GM12865 (cell line): ENCODE results near the gene ZXDC.

ENCODE experiments used
- DNase-seq: peaks from one replicate; pipeline ENCODE4 v3.0.0; 2010; ENCODE audit warnings: low read depth
- H3K4me3 ChIP-seq: 2 replicates; pipeline ENCODE4 v1.5.1; 2011; ENCODE audit warnings: mild to moderate bottlenecking, low read depth, low read length, control low read depth
- TF ChIP-seq, protein P1 (sequence below): IDR thresholded peaks from 2 replicates; pipeline ENCODE4 v1.5.1; 2011; ENCODE audit warnings: low read length, control low read depth, low read depth, inconsistent platforms; ENCODE audit not compliant: insufficient read depth; ENCODE audit errors: missing control alignments

Gene ZXDC

DNA sequence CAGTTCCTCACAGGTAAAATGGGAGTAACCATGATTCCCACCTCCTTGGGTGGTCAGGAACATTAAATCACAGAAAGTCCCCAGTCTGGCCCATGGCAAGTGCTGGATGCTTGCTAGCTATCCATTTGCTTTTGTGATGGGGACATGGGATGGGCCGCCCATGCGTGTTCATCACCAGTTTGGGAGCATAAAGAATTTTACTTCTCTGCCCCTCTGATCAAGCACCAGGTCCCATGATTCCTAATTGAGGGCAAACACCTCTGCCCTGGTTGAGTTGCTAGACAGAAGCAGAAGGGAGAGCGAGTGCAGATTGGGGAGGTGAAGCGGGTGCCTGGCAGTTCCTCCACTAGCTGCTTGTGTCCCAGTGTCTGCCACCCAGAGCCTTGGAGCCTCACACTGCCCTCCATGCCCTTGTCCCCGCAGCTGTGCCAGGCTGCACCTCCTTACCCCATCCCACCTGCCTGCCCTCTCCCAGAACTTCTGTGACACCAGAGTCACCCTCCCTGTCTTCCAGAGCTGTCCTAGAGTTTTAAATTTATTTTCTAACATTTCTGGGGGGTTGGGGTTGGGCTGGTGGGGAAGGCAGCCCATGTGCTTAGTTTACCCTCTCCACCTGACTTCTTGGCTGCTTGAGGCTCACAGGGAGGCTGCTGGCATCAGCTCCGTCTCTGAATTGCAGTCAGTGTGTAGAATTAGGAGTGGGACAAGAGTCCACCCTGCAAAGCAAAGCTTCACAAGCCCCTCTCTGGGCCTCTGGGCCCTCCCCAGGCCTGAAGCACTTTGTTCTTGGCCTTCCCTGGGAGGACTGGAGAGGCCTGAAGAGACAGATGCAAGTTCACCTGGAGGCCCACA is 62.6 kb downstream of the ZXDC start:
- H3K4me3 ChIP-seq, result no peak overlapping the region
- TF ChIP-seq, protein P1, sequence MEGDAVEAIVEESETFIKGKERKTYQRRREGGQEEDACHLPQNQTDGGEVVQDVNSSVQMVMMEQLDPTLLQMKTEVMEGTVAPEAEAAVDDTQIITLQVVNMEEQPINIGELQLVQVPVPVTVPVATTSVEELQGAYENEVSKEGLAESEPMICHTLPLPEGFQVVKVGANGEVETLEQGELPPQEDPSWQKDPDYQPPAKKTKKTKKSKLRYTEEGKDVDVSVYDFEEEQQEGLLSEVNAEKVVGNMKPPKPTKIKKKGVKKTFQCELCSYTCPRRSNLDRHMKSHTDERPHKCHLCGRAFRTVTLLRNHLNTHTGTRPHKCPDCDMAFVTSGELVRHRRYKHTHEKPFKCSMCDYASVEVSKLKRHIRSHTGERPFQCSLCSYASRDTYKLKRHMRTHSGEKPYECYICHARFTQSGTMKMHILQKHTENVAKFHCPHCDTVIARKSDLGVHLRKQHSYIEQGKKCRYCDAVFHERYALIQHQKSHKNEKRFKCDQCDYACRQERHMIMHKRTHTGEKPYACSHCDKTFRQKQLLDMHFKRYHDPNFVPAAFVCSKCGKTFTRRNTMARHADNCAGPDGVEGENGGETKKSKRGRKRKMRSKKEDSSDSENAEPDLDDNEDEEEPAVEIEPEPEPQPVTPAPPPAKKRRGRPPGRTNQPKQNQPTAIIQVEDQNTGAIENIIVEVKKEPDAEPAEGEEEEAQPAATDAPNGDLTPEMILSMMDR, result no peak

DNA sequence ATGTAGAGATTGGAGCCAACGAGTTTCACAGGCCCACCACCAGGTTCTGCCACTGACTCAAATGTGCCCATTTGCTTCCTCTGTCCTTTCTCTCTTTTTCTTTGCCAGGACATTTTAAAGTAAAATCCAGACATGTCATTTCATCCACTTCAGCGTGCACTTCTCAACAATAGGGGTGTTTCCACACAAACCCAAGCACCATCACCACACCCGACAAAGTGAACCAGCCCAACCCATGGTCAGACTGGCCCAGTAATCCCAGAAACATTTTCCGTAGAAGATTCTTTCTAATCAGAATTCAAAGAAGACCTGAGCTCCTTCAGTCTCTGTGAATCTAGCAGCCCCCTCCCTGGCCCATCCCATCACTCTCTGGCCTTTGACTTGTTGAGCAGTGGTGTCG is 67.6 kb downstream of the ZXDC start:
- no peak for DNase-seq
- TF ChIP-seq, protein P1, result no peak
- H3K4me3 ChIP-seq, result no peak overlapping the region

More for the DNA sequence above, 62.6 kb downstream of the ZXDC start:
- DNase-seq, result no peak

DNA sequence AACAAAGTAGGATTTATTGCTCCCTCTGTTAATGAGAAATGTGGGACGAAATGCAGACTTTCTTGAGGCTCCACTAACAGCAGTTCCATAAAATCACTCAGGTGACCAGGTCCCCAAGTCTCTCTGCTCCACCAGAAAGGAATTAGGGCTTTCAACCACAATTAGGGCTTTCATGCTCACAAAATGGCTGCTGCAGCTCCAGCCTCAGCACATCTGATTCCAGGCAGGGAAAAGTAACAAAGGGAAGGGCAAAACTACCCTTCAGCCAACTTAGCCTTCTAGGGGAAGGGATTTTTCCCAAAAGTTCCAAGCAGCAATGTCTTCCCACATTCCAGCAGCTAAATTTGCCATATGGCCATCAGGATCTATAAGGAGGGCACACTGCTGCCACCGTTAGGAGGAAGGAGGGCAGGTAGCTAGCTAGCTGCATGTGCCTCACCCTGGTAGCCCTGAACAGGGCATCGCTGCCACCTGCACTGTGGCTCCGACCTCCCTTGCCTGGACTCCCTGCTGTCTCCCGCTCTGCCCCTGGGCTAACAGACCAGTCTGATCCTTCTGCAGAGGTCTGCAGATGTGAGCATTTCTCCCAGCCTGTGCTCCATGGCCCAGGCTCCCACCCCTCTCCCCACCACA is 68.2 kb downstream of the ZXDC start:
- DNase-seq, result no peak

DNA sequence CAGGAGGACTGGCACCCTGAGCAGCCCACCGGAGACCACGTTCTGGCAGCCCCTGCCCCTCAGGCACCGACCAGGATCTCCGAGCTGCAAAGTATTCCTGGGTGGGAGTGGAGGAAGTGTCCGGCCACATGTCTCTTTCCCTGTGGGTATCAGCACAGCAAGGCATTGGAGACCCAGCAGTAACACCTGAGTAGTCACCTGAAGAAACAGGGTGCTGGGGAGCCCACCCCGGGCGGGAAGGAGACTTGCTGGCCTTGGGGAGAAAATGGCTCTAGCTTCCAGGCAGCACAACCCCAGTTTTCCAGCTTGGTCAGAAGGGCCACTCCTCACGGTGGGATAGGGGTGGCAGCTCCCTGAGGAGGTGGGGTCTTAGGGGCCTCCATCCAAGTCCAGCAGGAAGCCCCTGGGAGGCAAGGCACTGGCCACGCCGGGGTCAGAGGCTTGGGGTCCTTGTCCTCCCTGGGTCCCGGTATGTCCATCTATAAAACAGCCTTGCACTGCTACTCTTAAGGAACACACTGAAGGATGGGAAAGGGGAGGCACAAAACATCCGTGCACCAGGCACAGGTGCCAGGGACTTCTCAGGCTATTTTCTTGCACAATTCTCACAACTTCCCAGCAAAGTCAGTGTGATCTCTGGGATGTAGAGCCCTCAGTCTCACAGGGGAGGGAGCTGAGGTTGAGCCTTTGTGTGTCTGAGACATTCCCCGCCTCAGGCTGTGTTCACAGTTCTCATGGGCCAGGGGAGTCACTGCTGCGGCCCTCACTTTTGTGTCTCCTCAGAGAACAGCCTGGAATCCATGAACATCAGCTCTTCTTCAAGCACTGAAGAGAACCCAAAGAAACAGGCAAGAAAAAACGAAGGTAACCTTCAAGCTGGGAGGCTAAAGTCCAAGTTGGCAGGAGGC is 69.0 kb downstream of the ZXDC start:
- DNase-seq, result no peak
- TF ChIP-seq, protein P1, result no peak
- H3K4me3 ChIP-seq, result no peak overlapping the region

More for the DNA sequence above, 68.2 kb downstream of the ZXDC start:
- H3K4me3 ChIP-seq, result no peak overlapping the region
- TF ChIP-seq, protein P1, result no peak

DNA sequence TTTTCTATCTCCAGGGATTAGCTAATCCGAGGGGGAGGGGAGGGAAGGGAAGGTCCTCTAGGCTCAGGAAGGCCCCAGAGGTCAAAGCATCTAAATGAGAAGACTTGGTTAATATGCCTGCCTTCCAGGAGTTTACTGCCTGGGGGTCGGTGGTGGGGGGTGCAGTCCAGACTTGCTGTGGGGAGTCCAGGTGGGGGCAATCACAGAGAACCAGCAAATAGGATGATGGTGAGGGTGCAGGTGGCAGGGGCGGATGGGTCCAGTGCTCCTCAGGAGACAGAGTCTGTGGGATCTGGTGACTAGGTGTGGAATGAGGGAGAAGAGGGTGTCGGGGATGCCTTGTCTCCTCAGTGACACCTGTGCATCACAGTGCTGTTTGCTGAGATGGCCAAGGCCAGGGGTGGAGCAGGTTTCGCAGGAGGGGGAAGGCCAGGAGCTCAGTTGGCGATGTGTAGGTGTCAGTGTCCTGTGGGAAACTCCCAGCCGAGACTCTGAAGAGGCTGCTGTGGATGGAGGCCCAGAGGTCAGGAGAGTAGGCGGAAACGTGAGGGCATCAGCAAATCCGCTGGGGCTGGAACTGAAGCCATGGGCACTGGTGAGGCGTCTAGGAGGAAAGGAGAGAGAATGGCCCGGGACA is 72.9 kb downstream of the ZXDC start:
- DNase-seq, result no peak
- no peak overlapping the region for H3K4me3 ChIP-seq
- TF ChIP-seq, protein P1, result no peak

DNA sequence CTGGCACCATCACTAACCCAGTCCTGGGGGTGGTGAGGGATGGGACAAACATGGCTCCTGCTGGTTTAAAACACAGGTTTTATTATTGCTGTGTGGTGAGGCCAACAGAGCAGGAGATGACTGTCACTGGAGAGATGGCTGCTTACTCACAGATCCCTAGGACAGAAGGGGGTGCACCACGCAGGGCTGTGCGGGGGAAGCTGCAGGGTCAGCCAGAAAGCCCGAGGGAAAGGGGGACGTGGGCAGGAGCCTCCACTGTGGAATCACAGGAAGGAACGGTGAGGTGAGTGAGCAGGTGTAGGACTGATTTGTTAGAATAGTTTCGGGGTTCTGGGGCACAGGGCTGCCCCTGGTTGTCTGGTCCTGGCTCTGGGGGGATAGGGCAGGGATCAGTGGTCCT is 73.5 kb downstream of the ZXDC start:
- H3K4me3 ChIP-seq, result no peak overlapping the region
- TF ChIP-seq, protein P1, result no peak
- DNase-seq, result no peak
